Measurements from ENCODE around the gene VEZF1. TPM values are rescaled to one million over a fixed set of nuclear protein-coding genes. Genes with fewer than 3 reads are reported as not detected.

VEZF1 gene
- total RNA-seq, 1 experiment from 2014 or later, result 52.1 TPM

GRCh38 chr17:57965521-57966160 is 22.4 kb downstream of the VEZF1 start:
- H3K27ac Mint-ChIP-seq (ENCODE audit: unreplicated experiment), result no peak overlapping the region
- no peak for TF ChIP-seq CTCF (IDR thresholded peaks at IDR 0.05; ENCODE audit: insufficient read depth in 1 of 2, low read depth in 1 of 2, low read length in 1 of 2, severe bottlenecking in 1 of 2, unreplicated experiment in 1 of 2)
- H3K4me1 ChIP-seq, result peaks cover 6% of the 10 kb centered on the region; the same call in 1 of the 2 replicates
- no peaks in the 10 kb centered on the region for H3K27me3 ChIP-seq (replicated peaks; ENCODE audit: control insufficient read depth, insufficient read depth, low read length)
- H3K36me3 Mint-ChIP-seq (ENCODE audit: insufficient read depth, unreplicated experiment), result no peaks in the 10 kb centered on the region
- no peaks in the 10 kb centered on the region for H3K36me3 ChIP-seq (ENCODE audit: control insufficient read depth, insufficient read depth, low read length)
- H3K27me3 Mint-ChIP-seq (ENCODE audit: insufficient read depth, unreplicated experiment), result no peaks in the 10 kb centered on the region
- H3K9me3 Mint-ChIP-seq (ENCODE audit: unreplicated experiment), result no peaks in the 10 kb centered on the region
- ChIA-PET CTCF (no interaction called here), POLR2A (no interaction called here)
- H3K4me1 Mint-ChIP-seq (ENCODE audit: low read depth, unreplicated experiment), result peaks cover 6% of the 10 kb centered on the region
- H3K4me3 Mint-ChIP-seq (ENCODE audit: unreplicated experiment), result no peak overlapping the region
- H3K9me3 ChIP-seq, result no peaks in the 10 kb centered on the region
- no TSS peak for BruUV-seq (replicated peaks)
- H3K4me3 ChIP-seq (ENCODE audit: low read depth, low read length), result no peak overlapping the region
- intact Hi-C loops (cut with micrococcal nuclease; ENCODE audit: unreplicated experiment), result no loop called here
- DNase-seq, result no peak

- TF ChIP-seq CTCF (IDR thresholded peaks at IDR 0.05; ENCODE audit: insufficient read depth in 1 of 2, low read depth in 1 of 2, low read length in 1 of 2, severe bottlenecking in 1 of 2, unreplicated experiment in 1 of 2), result no peak
- H3K36me3 ChIP-seq (ENCODE audit: control insufficient read depth, insufficient read depth, low read length), result no peaks in the 10 kb centered on the region
- peaks cover 7% of the 10 kb centered on the region; the same call in 1 of the 2 replicates for H3K4me1 ChIP-seq
- intact Hi-C loops (cut with micrococcal nuclease; ENCODE audit: unreplicated experiment), result no loop called here
- no TSS peak for BruUV-seq (replicated peaks)
- ChIA-PET CTCF (interaction anchor here (0.6 kb wide), 1 partner anchor 96 kb away, joined by 3 read pairs; no protein-coding TSS in a partner anchor), POLR2A (no interaction called here)
- Mint-ChIP-seq H3K4me1 (ENCODE audit: low read depth, unreplicated experiment) (peaks cover 8% of the 10 kb centered on the region), H3K4me3 (ENCODE audit: unreplicated experiment) (no peak overlapping the region), H3K36me3 (ENCODE audit: insufficient read depth, unreplicated experiment) (no peaks in the 10 kb centered on the region), H3K27me3 (ENCODE audit: insufficient read depth, unreplicated experiment) (no peaks in the 10 kb centered on the region), H3K27ac (ENCODE audit: unreplicated experiment) (no peak overlapping the region), H3K9me3 (ENCODE audit: unreplicated experiment) (no peaks in the 10 kb centered on the region)
- H3K4me3 ChIP-seq (ENCODE audit: low read depth, low read length), result no peak overlapping the region
- H3K9me3 ChIP-seq, result no peaks in the 10 kb centered on the region
- no peaks in the 10 kb centered on the region for H3K27me3 ChIP-seq (replicated peaks; ENCODE audit: control insufficient read depth, insufficient read depth, low read length)
- no peak for DNase-seq
These were observed 24.9 kb downstream of the VEZF1 start for GRCh38 chr17:57963149-57963511.

- no peaks in the 10 kb centered on the region for H3K9me3 Mint-ChIP-seq (ENCODE audit: unreplicated experiment)
- H3K4me3 Mint-ChIP-seq (ENCODE audit: unreplicated experiment), result no peak overlapping the region
- no peaks in the 10 kb centered on the region for H3K36me3 ChIP-seq (ENCODE audit: control insufficient read depth, insufficient read depth, low read length)
- no peaks in the 10 kb centered on the region for H3K36me3 Mint-ChIP-seq (ENCODE audit: insufficient read depth, unreplicated experiment)
- no peak overlapping the region for H3K4me3 ChIP-seq (ENCODE audit: low read depth, low read length)
- H3K4me1 ChIP-seq, result peaks cover 7% of the 10 kb centered on the region; the same call in 1 of the 2 replicates
- H3K27me3 Mint-ChIP-seq (ENCODE audit: insufficient read depth, unreplicated experiment), result no peaks in the 10 kb centered on the region
- no TSS peak for BruUV-seq (replicated peaks)
- ChIA-PET POLR2A (no interaction called here), CTCF (no interaction called here)
- no peak overlapping the region for H3K27ac Mint-ChIP-seq (ENCODE audit: unreplicated experiment)
- no peaks in the 10 kb centered on the region for H3K27me3 ChIP-seq (replicated peaks; ENCODE audit: control insufficient read depth, insufficient read depth, low read length)
- intact Hi-C loops (cut with micrococcal nuclease; ENCODE audit: unreplicated experiment), result no loop called here
- no peak for TF ChIP-seq CTCF (IDR thresholded peaks at IDR 0.05; ENCODE audit: insufficient read depth in 1 of 2, low read depth in 1 of 2, low read length in 1 of 2, severe bottlenecking in 1 of 2, unreplicated experiment in 1 of 2)
- DNase-seq, result peak in 1 of 2 experiments; percentile 18
- H3K9me3 ChIP-seq, result no peaks in the 10 kb centered on the region
- H3K4me1 Mint-ChIP-seq (ENCODE audit: low read depth, unreplicated experiment), result peaks cover 11% of the 10 kb centered on the region
These were observed 25.5 kb downstream of the VEZF1 start for GRCh38 chr17:57962279-57963148.
